ENCODE data around the gene LRP8. TPM values are rescaled to one million over a fixed set of nuclear protein-coding genes. Genes with fewer than 3 reads are reported as not detected.
A peak's percentile ranks its signal among the peaks of the same experiment; 100 is the strongest.

LRP8 gene
- total RNA-seq, 2 donors from 2014 or later, result 4.7 to 15.3 TPM

GRCh38 chr1:53326598-53327181 lies 1.2 kb downstream of the LRP8 start:
- H3K36me3 ChIP-seq, result no peaks in the 10 kb centered on the region
- peaks cover 6% of the 10 kb centered on the region for H3K4me1 ChIP-seq
- H3K4me3 ChIP-seq, result peak overlapping the region; percentile 74
- DNase-seq, result peak; percentile 79
- intact Hi-C loops (cut with DNase I), result no loop called here
- TF ChIP-seq CTCF (IDR thresholded peaks at IDR 0.05), result no peak
- no peaks in the 10 kb centered on the region for H3K9me3 ChIP-seq
- H3K9ac ChIP-seq (ENCODE audit: low read depth in 2 of 2, low read length in 2 of 2), result peak overlapping the region; percentile 51 to 73
- peak overlapping the region; percentile 74 for H3K27ac ChIP-seq
- no peaks in the 10 kb centered on the region for H3K27me3 ChIP-seq

- TF ChIP-seq CTCF (IDR thresholded peaks at IDR 0.05), result no peak
- peak; percentile 95 for DNase-seq
- H3K27me3 ChIP-seq, result no peaks in the 10 kb centered on the region
- H3K4me3 ChIP-seq, result peak overlapping the region; percentile 74
- intact Hi-C loops (cut with DNase I), result no loop called here
- peaks cover 6% of the 10 kb centered on the region for H3K4me1 ChIP-seq
- H3K9me3 ChIP-seq, result no peaks in the 10 kb centered on the region
- H3K9ac ChIP-seq (ENCODE audit: low read depth in 2 of 2, low read length in 2 of 2), result peak overlapping the region; percentile 51 to 73
- no peaks in the 10 kb centered on the region for H3K36me3 ChIP-seq
- H3K27ac ChIP-seq, result peak overlapping the region; percentile 74
Measured at GRCh38 chr1:53326088-53326597, 1.7 kb downstream of the LRP8 start.

- no peaks in the 10 kb centered on the region for H3K27me3 ChIP-seq
- TF ChIP-seq CTCF (IDR thresholded peaks at IDR 0.05), result no peak
- intact Hi-C loops (cut with DNase I), result no loop called here
- no peaks in the 10 kb centered on the region for H3K36me3 ChIP-seq
- DNase-seq, result no peak
- H3K9ac ChIP-seq (ENCODE audit: low read depth in 2 of 2, low read length in 2 of 2), result peak overlapping the region; percentile 26 to 51
- peak overlapping the region; percentile 74 for H3K27ac ChIP-seq
- H3K9me3 ChIP-seq, result no peaks in the 10 kb centered on the region
- peak overlapping the region; percentile 74 for H3K4me3 ChIP-seq
- H3K4me1 ChIP-seq, result peaks cover 6% of the 10 kb centered on the region
Measured at GRCh38 chr1:53325326-53326087, 2.4 kb downstream of the LRP8 start.

- no peaks in the 10 kb centered on the region for H3K9me3 ChIP-seq
- no peak overlapping the region for H3K27ac ChIP-seq
- intact Hi-C loops (cut with DNase I), result no loop called here
- H3K9ac ChIP-seq (ENCODE audit: low read depth in 2 of 2, low read length in 2 of 2), result peak overlapping the region in 1 of 2 donors; percentile 18
- H3K36me3 ChIP-seq, result no peaks in the 10 kb centered on the region
- peaks cover 6% of the 10 kb centered on the region for H3K4me1 ChIP-seq
- no peak for TF ChIP-seq CTCF (IDR thresholded peaks at IDR 0.05)
- H3K27me3 ChIP-seq, result no peaks in the 10 kb centered on the region
- H3K4me3 ChIP-seq, result no peak overlapping the region
- DNase-seq, result no peak
Measured at GRCh38 chr1:53324728-53325297, 3.1 kb downstream of the LRP8 start.

GRCh38 chr1:53324321-53324720 lies 3.5 kb downstream of the LRP8 start:
- H3K27me3 ChIP-seq, result no peaks in the 10 kb centered on the region
- peaks cover 6% of the 10 kb centered on the region for H3K4me1 ChIP-seq
- TF ChIP-seq CTCF (IDR thresholded peaks at IDR 0.05), result no peak
- no peak overlapping the region for H3K27ac ChIP-seq
- DNase-seq, result no peak
- H3K9ac ChIP-seq (ENCODE audit: low read depth in 2 of 2, low read length in 2 of 2), result peak overlapping the region in 1 of 2 donors; percentile 18
- intact Hi-C loops (cut with DNase I), result no loop called here
- no peaks in the 10 kb centered on the region for H3K9me3 ChIP-seq
- H3K4me3 ChIP-seq, result no peak overlapping the region
- H3K36me3 ChIP-seq, result no peaks in the 10 kb centered on the region
